Testis (tissue), 3 donors: ENCODE results near the gene KCNE2. TPM values are rescaled to one million over a fixed set of nuclear protein-coding genes. Genes with fewer than 3 reads are reported as not detected.
"Not testable (repeated sequence)": the region's sequence is repeated elsewhere in the genome, so short reads cannot be mapped to it uniquely, and the experiment has no call there.

ENCODE experiments used
- DNase-seq: peaks from one replicate; pipeline ENCODE4 v3.0.0-alpha.2; 2019
- H3K27ac ChIP-seq, 2 donors: fragments of 200-600 bp; sonication (generic); one replicate each; pipeline ENCODE4 v1.5.1; 2019
- H3K27me3 ChIP-seq: fragments of 200-600 bp; sonication (generic); one replicate; pipeline ENCODE4 v1.5.1; 2019
- H3K36me3 ChIP-seq: fragments of 200-600 bp; sonication (generic); one replicate; pipeline ENCODE4 v1.5.1; 2017; ENCODE audit warnings: low read depth; ENCODE audit errors: missing control alignments
- H3K4me1 ChIP-seq: fragments of 200-600 bp; sonication (generic); one replicate; pipeline ENCODE4 v1.5.1; 2019
- H3K4me3 ChIP-seq, 2 donors: fragments of 200-600 bp; sonication (generic); one replicate each; pipeline ENCODE4 v1.5.1; 2017 to 2019
- H3K9me3 ChIP-seq: fragments of 200-600 bp; sonication (generic); one replicate; pipeline ENCODE4 v1.5.1; 2017
- WGBS, 2 donors: methylation state at CpG; one replicate each; pipeline ENCODE4 v1.1.5; 2018; 5-methylcytosine and 5-hydroxymethylcytosine counted together
- intact Hi-C: fragments of 100-400 bp; cut with DNase I; formaldehyde crosslinking; loops from one replicate; pipeline ENCODE4 v1.15.1; 2023; ENCODE audit warnings: low total_unique reads
- polyA plus RNA-seq: library from polyadenylated mRNA; stranded (reverse); fragments of 350-450 nt; fragmentation: Illumina TruSeq; extraction: RNeasy Lipid Tissue Mini Kit (QIAGEN cat#74804); gene quantifications from one replicate; pipeline ENCODE4 v1.2.3, GENCODE V29; 2014; ENCODE audit warnings: low read depth, low replicate concordance; ENCODE audit not compliant: insufficient read depth
- total RNA-seq, 2 donors: library from RNA; depleted of rRNA; stranded (reverse); fragments of >200 nt; gene quantifications; one replicate each; pipeline ENCODE4 v1.2.3, GENCODE V29; 2016

Gene KCNE2
- total and polyA plus RNA-seq, 3 donors from 2014 or later: 0.37 to 0.74 TPM; not detected in 1

DNA sequence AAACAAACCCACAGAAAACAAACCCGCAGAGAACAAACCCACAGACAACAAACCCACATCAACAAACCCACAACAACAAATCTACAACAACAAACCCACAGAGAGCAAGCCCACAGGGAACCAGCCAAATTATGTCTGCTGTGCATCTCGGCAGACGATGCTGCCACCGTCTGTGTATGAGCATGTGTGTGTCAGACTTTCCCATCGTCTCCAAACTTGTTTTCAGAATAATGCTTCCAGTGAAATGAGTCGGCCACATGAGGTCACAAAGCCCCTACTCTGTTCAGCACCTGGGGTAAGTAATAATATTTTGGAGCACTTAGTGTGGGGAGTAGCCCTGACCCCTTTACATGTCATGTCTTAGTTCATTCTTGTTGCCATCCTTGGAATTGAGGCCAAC is 42.3 kb downstream of the KCNE2 start:
- H3K9me3 ChIP-seq, H3K27ac ChIP-seq, H3K27me3 ChIP-seq, intact Hi-C loops, DNase-seq, H3K4me3 ChIP-seq, H3K36me3 ChIP-seq, H3K4me1 ChIP-seq: not testable (repeated sequence)
- no CpG with 5 or more reads among the region's 6 CpGs for WGBS, 2 donors

DNA sequence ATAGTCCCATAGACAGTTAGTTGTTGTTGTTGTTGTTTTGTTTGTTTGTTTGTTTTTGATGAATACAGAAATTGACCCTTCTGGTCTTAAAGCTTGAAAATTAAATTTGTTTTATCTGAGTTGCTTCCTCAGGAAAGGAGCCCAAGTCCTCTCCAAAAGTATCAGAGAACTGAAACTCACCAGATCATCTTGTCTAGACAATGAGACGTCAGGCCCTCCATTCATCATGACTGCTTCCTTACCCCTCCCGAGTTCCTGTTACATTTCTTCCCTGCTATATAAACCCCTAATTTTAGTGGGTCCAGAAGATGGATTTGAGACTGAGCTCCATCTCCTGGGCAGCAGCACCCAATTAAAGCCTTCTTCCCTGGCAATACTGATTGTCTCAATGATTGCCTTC is 42.9 kb downstream of the KCNE2 start:
- H3K9me3 ChIP-seq, H3K27ac ChIP-seq, H3K4me1 ChIP-seq, intact Hi-C loops, H3K4me3 ChIP-seq, H3K36me3 ChIP-seq, H3K27me3 ChIP-seq, DNase-seq: not testable (repeated sequence)
- WGBS, 2 donors: no CpG with 5 or more reads among the region's 2 CpGs

DNA sequence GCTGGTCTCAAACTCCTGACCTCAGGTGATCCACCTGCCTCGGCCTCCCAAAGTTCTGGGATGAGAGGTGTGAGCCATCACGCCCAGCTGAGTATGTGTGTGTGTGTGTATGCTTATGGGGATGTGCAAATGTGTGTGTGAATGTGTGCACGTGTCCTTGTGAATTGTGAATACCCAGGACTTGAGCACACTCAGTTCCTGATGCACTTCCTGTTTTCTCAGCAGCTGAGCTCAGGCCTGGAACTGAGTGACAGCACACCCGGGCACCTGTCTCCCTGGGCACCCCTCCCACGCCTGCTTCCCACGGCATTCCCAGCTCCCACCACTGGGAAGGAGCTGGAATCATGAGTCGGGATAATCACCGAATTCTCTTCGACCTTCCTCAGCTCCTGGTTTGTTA is 43.5 kb downstream of the KCNE2 start:
- H3K36me3 ChIP-seq, intact Hi-C loops, DNase-seq, H3K27ac ChIP-seq, H3K4me1 ChIP-seq, H3K4me3 ChIP-seq, H3K27me3 ChIP-seq, H3K9me3 ChIP-seq: not testable (repeated sequence)
- WGBS, 2 donors: no CpG with 5 or more reads among the region's 9 CpGs

DNA sequence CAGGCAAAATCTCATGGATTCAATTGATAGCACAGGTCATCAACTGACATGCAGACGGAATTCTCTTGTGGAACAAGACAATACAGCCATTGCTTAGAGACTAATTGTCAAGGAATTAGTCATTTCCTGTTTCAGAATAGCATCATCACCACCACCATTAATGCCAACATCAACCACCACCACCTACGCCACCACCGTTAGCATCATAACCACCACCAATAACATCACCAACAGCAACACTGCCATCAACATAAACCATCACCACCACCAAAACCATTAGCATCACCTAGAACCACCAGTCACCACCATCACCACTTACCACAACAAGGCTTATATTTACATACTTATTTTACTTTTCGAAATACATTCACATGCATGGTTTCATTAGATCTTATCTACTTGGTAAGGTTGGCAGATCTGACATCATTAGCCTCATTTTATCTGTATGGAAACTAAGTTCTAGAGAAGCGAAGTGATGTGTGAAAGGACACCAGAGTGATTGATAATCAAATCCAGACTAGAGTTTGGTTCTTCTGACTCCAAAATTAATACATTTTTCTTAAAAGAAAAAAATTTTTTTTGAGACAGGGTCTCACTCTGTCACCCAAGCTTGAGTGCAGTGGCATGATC is 53.8 kb downstream of the KCNE2 start:
- no CpG with 5 or more reads among the region's 5 CpGs for WGBS, 2 donors
- H3K9me3 ChIP-seq, H3K27ac ChIP-seq, H3K36me3 ChIP-seq, H3K4me3 ChIP-seq, intact Hi-C loops, H3K27me3 ChIP-seq, H3K4me1 ChIP-seq, DNase-seq: not testable (repeated sequence)

Other genes with a start within 250 kb of the KCNE2 start
- 10 to 100 TPM in 1 of 2 donors, 1 to 10 TPM in 1; 5.0 to 13.3 TPM for gene SMIM11, start 11.5 kb downstream of the KCNE2 start, total RNA-seq
- 9.1 TPM for gene SMIM11, start 11.5 kb downstream of the KCNE2 start, polyA plus RNA-seq
- under 1 TPM in 1 of 2 donors, not detected in 1; 0.37 TPM for gene SMIM34, start 59.9 kb downstream of the KCNE2 start, total RNA-seq
- not detected for gene SMIM34, start 59.9 kb downstream of the KCNE2 start, polyA plus RNA-seq
- gene KCNE1, start 148.2 kb downstream of the KCNE2 start, total RNA-seq: 10 to 100 TPM; 12.4 to 16.7 TPM
- 7.3 TPM for gene KCNE1, start 148.2 kb downstream of the KCNE2 start, polyA plus RNA-seq